PC-9 (cell line): ENCODE measurements around the gene PITPNM3. TPM values are rescaled to one million over a fixed set of nuclear protein-coding genes. Genes with fewer than 3 reads are reported as not detected.

Experiments used
- BruUV-seq: library from RNA; stranded (reverse); fragments of 400-500 nt; replicated peaks from 2 replicates; lab custom pipeline; 2021; lab: Mats Ljungman, UMichigan
- CTCF ChIA-PET: fragments of 300-600 bp; sonication (Branson Sonifier 250); formaldehyde crosslinking; loops from one replicate; lab custom pipeline; 2022; ENCODE audit warnings: antibody characterized with exemption; lab: Charles Lee
- POLR2A ChIA-PET: fragments of 300-600 bp; sonication (Branson Sonifier 250); formaldehyde crosslinking; loops from one replicate; lab custom pipeline; 2022; ENCODE audit warnings: antibody characterized with exemption; ENCODE audit not compliant: unreplicated experiment; lab: Charles Lee
- DNase-seq, 2 experiments: peaks; one replicate each; pipeline versions ENCODE4 v3.0.0 to v3.0.0-alpha.2; 2015 to 2022; ENCODE audit warnings: mixed read lengths in 1 of 2
- H2AFZ ChIP-seq: fragments of 200-600 bp; sonication (generic); 2 replicates; pipeline ENCODE4 v1.8.1; 2017; ENCODE audit warnings: antibody characterized with exemption
- H3F3A ChIP-seq: fragments of 200-600 bp; sonication (generic); 2 replicates; pipeline ENCODE4 v1.8.1; 2017; ENCODE audit warnings: antibody characterized with exemption, mild to moderate bottlenecking, low read depth; ENCODE audit not compliant: insufficient read depth
- H3K27ac ChIP-seq: fragments of 200-600 bp; sonication (generic); 2 replicates; pipeline ENCODE4 v1.6.1; 2016; ENCODE audit warnings: mixed run types
- H3K27me3 ChIP-seq: fragments of 200-600 bp; sonication (generic); 2 replicates; pipeline ENCODE4 v1.6.1; 2016; ENCODE audit warnings: low read depth, mixed run types; ENCODE audit not compliant: insufficient read depth
- H3K36me3 ChIP-seq: fragments of 200-600 bp; sonication (generic); 2 replicates; pipeline ENCODE4 v1.6.1; 2016; ENCODE audit warnings: low read depth, mixed run types
- H3K4me1 ChIP-seq: fragments of 200-600 bp; sonication (generic); replicated peaks from 2 replicates; pipeline ENCODE4 v1.6.1; 2016; ENCODE audit warnings: mixed run types; ENCODE audit not compliant: insufficient read depth
- H3K4me2 ChIP-seq: fragments of 200-600 bp; sonication (generic); 2 replicates; pipeline ENCODE4 v1.6.1; 2017; ENCODE audit warnings: mixed run types
- H3K4me3 ChIP-seq: fragments of 200-600 bp; sonication (generic); 2 replicates; pipeline ENCODE4 v1.6.1; 2016; ENCODE audit warnings: mixed run types
- H3K79me2 ChIP-seq: fragments of 200-600 bp; sonication (generic); 2 replicates; pipeline ENCODE4 v1.6.1; 2017; ENCODE audit warnings: low read depth, mixed run types
- H3K9me2 ChIP-seq: fragments of 200-600 bp; sonication (generic); 2 replicates; pipeline ENCODE4 v1.8.1; 2017; ENCODE audit warnings: mild to moderate bottlenecking; ENCODE audit not compliant: insufficient read depth
- H3K9me3 ChIP-seq: fragments of 200-600 bp; sonication (generic); 2 replicates; pipeline ENCODE4 v1.8.1; 2016; ENCODE audit warnings: low read depth; ENCODE audit not compliant: insufficient read depth
- H4K20me1 ChIP-seq: fragments of 200-600 bp; sonication (generic); 2 replicates; pipeline ENCODE4 v1.8.1; 2017; ENCODE audit not compliant: insufficient read depth
- CTCF ChIP-seq: fragments of 200-600 bp; sonication (generic); conservative IDR thresholded peaks from 2 replicates; pipeline ENCODE4 v1.6.1; 2017; ENCODE audit warnings: mixed run types, antibody characterized with exemption, mild to moderate bottlenecking, moderate library complexity
- EZH2 ChIP-seq: fragments of 200-600 bp; sonication (generic); IDR thresholded peaks from 2 replicates; pipeline ENCODE4 v1.8.0; 2017; ENCODE audit warnings: antibody characterized with exemption, low read depth
- intact Hi-C: fragments of 100-400 bp; cut with micrococcal nuclease; formaldehyde crosslinking; loops from one replicate; pipeline ENCODE4 v1.10.0; 2022; ENCODE audit not compliant: unreplicated experiment
- total RNA-seq: library from RNA; stranded (reverse); gene quantifications from 2 replicates; pipeline ENCODE4 v1.2.3, GENCODE V29; 2021

PITPNM3 gene
- total RNA-seq, 1 experiment from 2014 or later: 16.9 TPM

- no TSS peak for BruUV-seq
- H3K36me3 ChIP-seq: no peaks in the 10 kb centered on the region
- H3K27me3 ChIP-seq: no peaks in the 10 kb centered on the region
- ChIA-PET POLR2A (no interaction called here), CTCF (interaction anchor here (0.6 kb wide), 1 partner anchor 120 kb away, joined by 3 read pairs; no protein-coding TSS in a partner anchor)
- no peak for DNase-seq
- no peak overlapping the region for H2AFZ ChIP-seq
- no peaks in the 10 kb centered on the region for H3K4me1 ChIP-seq
- no peak overlapping the region for H3K4me3 ChIP-seq
- no peaks in the 10 kb centered on the region for H3F3A ChIP-seq
- no peaks in the 10 kb centered on the region for H3K9me3 ChIP-seq
- H3K9me2 ChIP-seq: no peaks in the 10 kb centered on the region
- no peak overlapping the region for H3K27ac ChIP-seq
- no peaks in the 10 kb centered on the region for H4K20me1 ChIP-seq
- no peaks in the 10 kb centered on the region for H3K79me2 ChIP-seq
- TF ChIP-seq CTCF: no peak
- TF ChIP-seq EZH2: no peak
- intact Hi-C loops: no loop called here
- no peak overlapping the region for H3K4me2 ChIP-seq
Observed at GRCh38 chr17:6482105-6482455, 74.3 kb downstream of the PITPNM3 start.

- Histone ChIP-seq H3K79me2 (no peaks in the 10 kb centered on the region), H3K4me1 (peaks cover 10% of the 10 kb centered on the region), H2AFZ (no peak overlapping the region), H3K27me3 (no peaks in the 10 kb centered on the region), H3K4me3 (no peak overlapping the region), H3K36me3 (no peaks in the 10 kb centered on the region), H3K9me3 (no peaks in the 10 kb centered on the region), H4K20me1 (no peaks in the 10 kb centered on the region), H3K27ac (no peak overlapping the region), H3K9me2 (no peaks in the 10 kb centered on the region), H3K4me2 (no peak overlapping the region), H3F3A (peaks cover 9% of the 10 kb centered on the region; the same call in 1 of the 2 replicates)
- TF ChIP-seq EZH2: no peak
- no peak for TF ChIP-seq CTCF
- no peak for DNase-seq
- intact Hi-C loops: no loop called here
- ChIA-PET POLR2A (no interaction called here), CTCF (no interaction called here)
- BruUV-seq: no TSS peak
Observed at GRCh38 chr17:6480303-6480675, 76.1 kb downstream of the PITPNM3 start.

- intact Hi-C loops: no loop called here
- H3K36me3 ChIP-seq: no peaks in the 10 kb centered on the region
- H3K4me2 ChIP-seq: no peak overlapping the region
- ChIA-PET POLR2A (interaction anchor here (0.6 kb wide), 1 partner anchor 72 kb away, joined by 6 read pairs; no protein-coding TSS in a partner anchor), CTCF (interaction anchor here (0.5 kb wide), 1 partner anchor 526 kb away, joined by 3 read pairs; no protein-coding TSS in a partner anchor)
- H4K20me1 ChIP-seq: no peaks in the 10 kb centered on the region
- no peaks in the 10 kb centered on the region for H3K27me3 ChIP-seq
- H3K9me2 ChIP-seq: no peaks in the 10 kb centered on the region
- H3K4me1 ChIP-seq: peaks cover 10% of the 10 kb centered on the region
- H3K9me3 ChIP-seq: no peaks in the 10 kb centered on the region
- TF ChIP-seq EZH2: no peak
- TF ChIP-seq CTCF: no peak
- H3K4me3 ChIP-seq: no peak overlapping the region
- H2AFZ ChIP-seq: no peak overlapping the region
- no peak for DNase-seq
- no peaks in the 10 kb centered on the region for H3K79me2 ChIP-seq
- no TSS peak for BruUV-seq
- peaks cover 9% of the 10 kb centered on the region; the same call in 1 of the 2 replicates for H3F3A ChIP-seq
- H3K27ac ChIP-seq: no peak overlapping the region
Observed at GRCh38 chr17:6479622-6480302, 76.6 kb downstream of the PITPNM3 start.
